IMR-90 (cell line): Measurements from ENCODE around the gene ATOSB. TPM values are rescaled to one million over a fixed set of nuclear protein-coding genes. Genes with fewer than 3 reads are reported as not detected.

Experiments used
- ATAC-seq: fragments of 200-7000 bp; cut with Tn5 transposase; 2 replicates; pipeline ENCODE4 v1.9.1; 2020; ENCODE audit warnings: low read depth, mild to moderate bottlenecking, moderate library complexity
- BruUV-seq: library from RNA; stranded (reverse); fragments of 400-500 nt; replicated peaks from 2 replicates; lab custom pipeline; 2021; lab: Mats Ljungman, UMichigan
- CTCF ChIA-PET: fragments of 300-600 bp; formaldehyde crosslinking; extraction: SDS; loops from one replicate; lab custom pipeline; 2021; ENCODE audit warnings: antibody characterized with exemption; lab: Yijun Ruan, JAX
- POLR2A ChIA-PET: fragments of 300-600 bp; sonication (Branson Sonifier 250); formaldehyde crosslinking; loops from one replicate; lab custom pipeline; 2022; ENCODE audit warnings: antibody characterized with exemption; ENCODE audit not compliant: unreplicated experiment; lab: Charles Lee
- DNase-seq: peaks from one replicate; pipeline ENCODE4 v3.0.0; 2013
- H2AFZ ChIP-seq: replicated peaks from 2 replicates; pipeline ENCODE3; 2013; ENCODE audit warnings: low read length, mild to moderate bottlenecking; ENCODE audit not compliant: poor library complexity
- H2AK5ac ChIP-seq: 2 replicates; pipeline ENCODE4 v1.6.1; 2013; ENCODE audit warnings: low read depth, low read length, inconsistent platforms
- H2AK9ac ChIP-seq: replicated peaks from 2 replicates; pipeline ENCODE3; 2013; ENCODE audit warnings: mild to moderate bottlenecking, low read depth, low read length, moderate library complexity; ENCODE audit not compliant: poor library complexity
- H2BK120ac ChIP-seq: 2 replicates; pipeline ENCODE4 v1.6.1; 2013; ENCODE audit warnings: low read depth, low read length, inconsistent platforms
- H2BK15ac ChIP-seq: 3 replicates; pipeline ENCODE4 v1.6.1; 2013; ENCODE audit warnings: low read depth, low read length, inconsistent platforms
- H2BK20ac ChIP-seq: 2 replicates; pipeline ENCODE4 v1.6.1; 2013; ENCODE audit warnings: low read depth, mild to moderate bottlenecking, inconsistent platforms, low read length, moderate library complexity
- H2BK5ac ChIP-seq: 2 replicates; pipeline ENCODE4 v1.6.1; 2013; ENCODE audit warnings: mild to moderate bottlenecking, low read depth, low read length, inconsistent platforms; ENCODE audit not compliant: poor library complexity, severe bottlenecking
- H3K14ac ChIP-seq: replicated peaks from 2 replicates; pipeline ENCODE4 v1.6.1; 2013; ENCODE audit warnings: low read depth, low read length, inconsistent platforms
- H3K18ac ChIP-seq: 2 replicates; pipeline ENCODE4 v1.6.1; 2013; ENCODE audit warnings: low read depth, low read length, control low read depth
- H3K23ac ChIP-seq: 2 replicates; pipeline ENCODE4 v1.6.1; 2013; ENCODE audit warnings: low read depth, low read length, inconsistent platforms
- H3K27ac ChIP-seq: 2 replicates; pipeline ENCODE4 v1.5.1; 2013; ENCODE audit warnings: mild to moderate bottlenecking, control low read depth, low read length; ENCODE audit not compliant: insufficient read depth
- H3K27me3 ChIP-seq: 2 replicates; pipeline ENCODE4 v1.6.1; 2013; ENCODE audit warnings: low read length; ENCODE audit not compliant: control insufficient read depth, insufficient read depth
- H3K36me3 ChIP-seq: 2 replicates; pipeline ENCODE4 v1.6.1; 2013; ENCODE audit warnings: low read length, mixed read lengths; ENCODE audit not compliant: control insufficient read depth, insufficient read depth
- H3K4ac ChIP-seq: 2 replicates; pipeline ENCODE4 v1.6.1; 2013; ENCODE audit warnings: low read depth, low read length, inconsistent platforms
- H3K4me1 ChIP-seq: 2 replicates; pipeline ENCODE4 v1.6.1; 2013; ENCODE audit warnings: low read length, mixed read lengths; ENCODE audit not compliant: control insufficient read depth, insufficient read depth
- H3K4me2 ChIP-seq: 2 replicates; pipeline ENCODE4 v1.6.1; 2013; ENCODE audit warnings: low read depth, mild to moderate bottlenecking, control low read depth, low read length, moderate library complexity
- H3K4me3 ChIP-seq: 2 replicates; pipeline ENCODE4 v1.5.1; 2013; ENCODE audit warnings: low read depth, mild to moderate bottlenecking, control low read depth, low read length, moderate library complexity; ENCODE audit not compliant: insufficient read depth
- H3K56ac ChIP-seq: 2 replicates; pipeline ENCODE4 v1.6.1; 2013; ENCODE audit warnings: low read length, inconsistent platforms; ENCODE audit not compliant: insufficient read depth; ENCODE audit errors: extremely low read depth
- H3K79me1 ChIP-seq, 2 experiments: 2 replicates each; pipeline ENCODE4 v1.6.1; 2013; ENCODE audit warnings: low read length in 2 of 2, inconsistent platforms in 1 of 2, low read depth in 1 of 2
- H3K9ac ChIP-seq: 2 replicates; pipeline ENCODE4 v1.6.1; 2013; ENCODE audit warnings: low read depth, low read length, control low read depth
- H3K9me1 ChIP-seq: 2 replicates; pipeline ENCODE4 v1.6.1; 2013; ENCODE audit warnings: low read length, inconsistent platforms; ENCODE audit not compliant: insufficient read depth
- H3K9me3 ChIP-seq: 2 replicates; pipeline ENCODE4 v1.6.1; 2013; ENCODE audit warnings: low read length; ENCODE audit not compliant: control insufficient read depth, insufficient read depth
- H4K20me1 ChIP-seq: 2 replicates; pipeline ENCODE4 v1.6.1; 2013; ENCODE audit warnings: low read length, inconsistent platforms; ENCODE audit not compliant: insufficient read depth
- H4K5ac ChIP-seq: 2 replicates; pipeline ENCODE4 v1.6.1; 2013; ENCODE audit warnings: mild to moderate bottlenecking, low read depth, low read length, control low read depth
- H4K8ac ChIP-seq, 2 experiments: 2 replicates each; pipeline ENCODE4 v1.6.1; 2013; ENCODE audit warnings: low read depth in 2 of 2, low read length in 2 of 2, control low read depth in 1 of 2, inconsistent platforms in 1 of 2
- H4K91ac ChIP-seq: 2 replicates; pipeline ENCODE4 v1.6.1; 2013; ENCODE audit warnings: low read depth, low read length, inconsistent platforms; ENCODE audit not compliant: insufficient read depth
- BHLHE40 ChIP-seq: fragments of 150-350 bp; IDR thresholded peaks from 2 replicates; pipeline ENCODE4 v1.6.1; 2016; ENCODE audit warnings: mild to moderate bottlenecking, low read depth, low read length
- CEBPB ChIP-seq: IDR thresholded peaks from 2 replicates; pipeline ENCODE4 v1.6.1; 2012; ENCODE audit warnings: low read depth, low read length, improper control_type of control experiment
- CHD1 ChIP-seq: IDR thresholded peaks from 2 replicates; pipeline ENCODE4 v1.6.1; 2012; ENCODE audit warnings: low read depth, low read length, improper control_type of control experiment
- FOS ChIP-seq: fragments of 150-350 bp; IDR thresholded peaks from 2 replicates; pipeline ENCODE4 v1.6.1; 2016; ENCODE audit warnings: low read depth, low read length
- MAFK ChIP-seq: IDR thresholded peaks from 2 replicates; pipeline ENCODE4 v1.6.1; 2012; ENCODE audit warnings: low read depth, low read length, improper control_type of control experiment
- MAZ ChIP-seq: IDR thresholded peaks from 2 replicates; pipeline ENCODE4 v1.6.1; 2012; ENCODE audit warnings: low read depth, mild to moderate bottlenecking, low read length, improper control_type of control experiment, moderate library complexity, borderline replicate concordance
- MXI1 ChIP-seq: IDR thresholded peaks from 2 replicates; pipeline ENCODE4 v1.6.1; 2012; ENCODE audit warnings: low read depth, mild to moderate bottlenecking, low read length, moderate library complexity, borderline replicate concordance
- NFE2L2 ChIP-seq: fragments of 150-350 bp; IDR thresholded peaks from 2 replicates; pipeline ENCODE4 v1.6.1; 2016; ENCODE audit warnings: low read depth, mild to moderate bottlenecking, low read length
- POLR2A ChIP-seq: IDR thresholded peaks from 2 replicates; pipeline ENCODE4 v1.6.1; 2012; ENCODE audit warnings: mild to moderate bottlenecking, low read depth, low read length
- RAD21 ChIP-seq: IDR thresholded peaks from 2 replicates; pipeline ENCODE4 v1.6.1; 2012; ENCODE audit warnings: low read length, improper control_type of control experiment
- RCOR1 ChIP-seq: IDR thresholded peaks from 2 replicates; pipeline ENCODE4 v1.6.1; 2012; ENCODE audit warnings: mild to moderate bottlenecking, low read length, improper control_type of control experiment; ENCODE audit not compliant: insufficient replicate concordance
- RFX5 ChIP-seq: IDR thresholded peaks from 2 replicates; pipeline ENCODE4 v1.8.0; 2012; ENCODE audit warnings: low read depth, mild to moderate bottlenecking, low read length, moderate library complexity
- SMC3 ChIP-seq: fragments of 150-350 bp; IDR thresholded peaks from 2 replicates; pipeline ENCODE4 v1.6.1; 2016; ENCODE audit warnings: low read depth, mild to moderate bottlenecking, antibody characterized with exemption, low read length, moderate library complexity
- WGBS, 2 experiments: methylation state at CpG; one replicate each; pipeline versions ENCODE4 v1.1.5 to v1.1.7; 2013; ENCODE audit warnings: missing lambda C conversion rate in 2 of 2; ENCODE audit not compliant: insufficient read length in 1 of 2; ENCODE audit errors: extremely low coverage in 2 of 2; 5-methylcytosine and 5-hydroxymethylcytosine counted together
- dilution Hi-C: fragments of 300-500 bp; cut with HindIII; formaldehyde crosslinking; loops from one replicate; pipeline ENCODE4 v1.14.3; 2018; ENCODE audit warnings: low sequenced_read_pairs; ENCODE audit not compliant: unreplicated experiment
- in situ Hi-C: fragments of 300-500 bp; cut with MboI; formaldehyde crosslinking; loops from 3 replicates; pipeline ENCODE4 v1.14.3; 2019; ENCODE audit warnings: low sequenced_read_pairs, inconsistent platforms, mixed read lengths
- intact Hi-C: fragments of 100-400 bp; cut with micrococcal nuclease; formaldehyde crosslinking; loops from 2 replicates; pipeline ENCODE4 v1.10.0; 2022
- polyA plus RNA-seq, 3 experiments: library from polyadenylated mRNA; depleted of rRNA; stranded (reverse); fragments of >200 nt; gene quantifications; 2 replicates each; pipeline ENCODE4 v1.2.3, GENCODE V29; 2012; ENCODE audit warnings: low replicate concordance in 1 of 3
- total RNA-seq: library from RNA; depleted of rRNA; stranded (reverse); fragments of >200 nt; gene quantifications from 2 replicates; pipeline ENCODE4 v1.2.3, GENCODE V29; 2012
- TF ChIP-seq, protein P1 (sequence below): conservative IDR thresholded peaks from 2 replicates; pipeline ENCODE4 v1.5.1; 2012; ENCODE audit warnings: mild to moderate bottlenecking, low read depth, low read length, improper control_type of control experiment
- TF ChIP-seq, protein P2 (sequence below): fragments of 150-350 bp; IDR thresholded peaks from 2 replicates; pipeline ENCODE4 v1.6.1; 2016; ENCODE audit warnings: low read depth, mild to moderate bottlenecking, low read length, moderate library complexity, borderline replicate concordance

Gene ATOSB
- total and polyA plus RNA-seq, 2 of the 4 experiments (the other 2 are of a cell fraction), result 12.0 to 40.2 TPM

GRCh38 chr9:35096035-35096849 is 19.4 kb downstream of the ATOSB start, which contains the start of gene PIGO:
Gene PIGO, minus strand, starts transcription at chr9:35096591. Its CDS starts 1,026 bp downstream, at chr9:35095565.
- peak within 1 kb of the TSS; percentile 96 for H4K5ac ChIP-seq
- 0% methylated on average over 18 of the region's 53 CpGs; no CpG with 5 or more reads in 1 of the 2 experiments for WGBS, 2 experiments
- no peaks in the 10 kb centered on the region for H3K27me3 ChIP-seq
- no TSS peak for BruUV-seq
- H3K4me1 ChIP-seq, result no peaks in the 10 kb centered on the region
- peak within 1 kb of the TSS; percentile 87 for H3K27ac ChIP-seq
- peak within 1 kb of the TSS; percentile 89 for H3K4me3 ChIP-seq
- H3K9me3 ChIP-seq, result no peaks in the 10 kb centered on the region
- ChIA-PET POLR2A (interaction anchor here (0.8 kb wide), 1 partner anchor 104 kb away, joined by 4 read pairs; no protein-coding TSS in a partner anchor), CTCF (interaction anchor here (0.6 to 1.4 kb wide), 4 partner anchors 11 to 1071 kb away, joined by 3 to 4 read pairs (median 4); partner anchors contain the start of gene FANCG)
- H2BK20ac ChIP-seq, result no peak within 1 kb of the TSS
- H3K36me3 ChIP-seq, result peaks cover 34% of the 10 kb centered on the region
- DNase-seq (peak; percentile 76), ATAC-seq (peak; percentile 97)
- H2AK9ac ChIP-seq, result peak within 1 kb of the TSS; percentile 97
- peak within 1 kb of the TSS; percentile 91 for H3K4me2 ChIP-seq
- peak within 1 kb of the TSS; percentile 89 for H3K14ac ChIP-seq
- H3K18ac ChIP-seq, result peak within 1 kb of the TSS; percentile 73
- peak within 1 kb of the TSS; percentile 96 for H3K4ac ChIP-seq
- H4K8ac ChIP-seq, result peak within 1 kb of the TSS; percentile 96 to 99
- H2AFZ ChIP-seq, result peak within 1 kb of the TSS; percentile 99
- no peak within 1 kb of the TSS for H2BK15ac ChIP-seq
- in situ Hi-C loops (loop anchor here (5.0 kb wide), 1 partner anchor 199 kb away; a partner anchor contains a TSS), intact Hi-C loops (loop anchor here (1.0 to 2.0 kb wide), 2 partner anchors 197 to 335 kb away; no protein-coding TSS in a partner anchor), dilution Hi-C loops (no loop called here)
- H2BK5ac ChIP-seq, result peak within 1 kb of the TSS; percentile 84
- H4K20me1 ChIP-seq, result no peaks in the 10 kb centered on the region
- peak within 1 kb of the TSS; percentile 94 for H3K9ac ChIP-seq
- 0 out of 2 replicates have a peak, but pooled peaks cover 7% of the 10 kb centered on the region for H3K9me1 ChIP-seq
- peaks cover 9 to 32% of the 10 kb centered on the region in 2 experiments; a peak in 3 of 4 replicates for H3K79me1 ChIP-seq
- H4K91ac ChIP-seq, result peak within 1 kb of the TSS; percentile 92
- peak within 1 kb of the TSS; percentile 83 for H3K56ac ChIP-seq
- peak within 1 kb of the TSS; percentile 40 for H2AK5ac ChIP-seq
- peak within 1 kb of the TSS; percentile 89 for H3K23ac ChIP-seq
- H2BK120ac ChIP-seq, result peak within 1 kb of the TSS; percentile 63; the same call in 1 of the 2 replicates
- TF ChIP-seq BHLHE40 (0 out of 2 replicates have a peak, but pooled peaks have one; percentile 2), RCOR1 (no peak), MXI1 (peak; percentile 77; the same call in 1 of the 2 replicates), FOS (no peak), CHD1 (peak; percentile 92), RAD21 (peak; percentile 72), MAZ (peak; percentile 38; the same call in 1 of the 2 replicates), MAFK (no peak), NFE2L2 (no peak), SMC3 (peak; percentile 71), RFX5 (no peak), POLR2A (no peak), CEBPB (no peak)
- TF ChIP-seq, protein P1, sequence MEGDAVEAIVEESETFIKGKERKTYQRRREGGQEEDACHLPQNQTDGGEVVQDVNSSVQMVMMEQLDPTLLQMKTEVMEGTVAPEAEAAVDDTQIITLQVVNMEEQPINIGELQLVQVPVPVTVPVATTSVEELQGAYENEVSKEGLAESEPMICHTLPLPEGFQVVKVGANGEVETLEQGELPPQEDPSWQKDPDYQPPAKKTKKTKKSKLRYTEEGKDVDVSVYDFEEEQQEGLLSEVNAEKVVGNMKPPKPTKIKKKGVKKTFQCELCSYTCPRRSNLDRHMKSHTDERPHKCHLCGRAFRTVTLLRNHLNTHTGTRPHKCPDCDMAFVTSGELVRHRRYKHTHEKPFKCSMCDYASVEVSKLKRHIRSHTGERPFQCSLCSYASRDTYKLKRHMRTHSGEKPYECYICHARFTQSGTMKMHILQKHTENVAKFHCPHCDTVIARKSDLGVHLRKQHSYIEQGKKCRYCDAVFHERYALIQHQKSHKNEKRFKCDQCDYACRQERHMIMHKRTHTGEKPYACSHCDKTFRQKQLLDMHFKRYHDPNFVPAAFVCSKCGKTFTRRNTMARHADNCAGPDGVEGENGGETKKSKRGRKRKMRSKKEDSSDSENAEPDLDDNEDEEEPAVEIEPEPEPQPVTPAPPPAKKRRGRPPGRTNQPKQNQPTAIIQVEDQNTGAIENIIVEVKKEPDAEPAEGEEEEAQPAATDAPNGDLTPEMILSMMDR, result peak; percentile 90
- TF ChIP-seq, protein P2, sequence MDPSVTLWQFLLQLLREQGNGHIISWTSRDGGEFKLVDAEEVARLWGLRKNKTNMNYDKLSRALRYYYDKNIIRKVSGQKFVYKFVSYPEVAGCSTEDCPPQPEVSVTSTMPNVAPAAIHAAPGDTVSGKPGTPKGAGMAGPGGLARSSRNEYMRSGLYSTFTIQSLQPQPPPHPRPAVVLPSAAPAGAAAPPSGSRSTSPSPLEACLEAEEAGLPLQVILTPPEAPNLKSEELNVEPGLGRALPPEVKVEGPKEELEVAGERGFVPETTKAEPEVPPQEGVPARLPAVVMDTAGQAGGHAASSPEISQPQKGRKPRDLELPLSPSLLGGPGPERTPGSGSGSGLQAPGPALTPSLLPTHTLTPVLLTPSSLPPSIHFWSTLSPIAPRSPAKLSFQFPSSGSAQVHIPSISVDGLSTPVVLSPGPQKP, result no peak
